ENCODE results near the gene TMEM109.

TMEM109 gene

DNA sequence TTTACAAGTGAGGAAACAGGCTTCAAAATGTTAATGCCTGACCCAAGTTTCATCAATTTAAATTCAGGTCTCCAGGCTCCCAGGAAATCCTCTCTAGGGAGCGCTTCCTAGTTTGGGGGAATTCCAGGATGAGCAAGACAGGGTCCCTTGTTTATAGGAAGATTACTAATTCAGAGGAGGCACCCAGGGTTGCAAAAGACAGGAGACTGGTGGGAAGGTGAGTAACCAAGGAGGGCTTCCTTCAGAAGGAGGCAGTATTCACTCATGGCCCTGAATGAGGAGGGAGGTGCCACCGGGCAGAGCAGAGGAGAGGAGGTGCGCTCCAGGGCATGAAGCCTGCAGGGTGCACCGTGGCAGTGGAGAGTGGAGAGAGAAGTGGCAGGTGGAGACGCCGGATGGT lies 11.9 kb downstream of the TMEM109 start:
- no peak for DNase-seq (ENCODE audit: low read depth in 2 of 2)

DNA sequence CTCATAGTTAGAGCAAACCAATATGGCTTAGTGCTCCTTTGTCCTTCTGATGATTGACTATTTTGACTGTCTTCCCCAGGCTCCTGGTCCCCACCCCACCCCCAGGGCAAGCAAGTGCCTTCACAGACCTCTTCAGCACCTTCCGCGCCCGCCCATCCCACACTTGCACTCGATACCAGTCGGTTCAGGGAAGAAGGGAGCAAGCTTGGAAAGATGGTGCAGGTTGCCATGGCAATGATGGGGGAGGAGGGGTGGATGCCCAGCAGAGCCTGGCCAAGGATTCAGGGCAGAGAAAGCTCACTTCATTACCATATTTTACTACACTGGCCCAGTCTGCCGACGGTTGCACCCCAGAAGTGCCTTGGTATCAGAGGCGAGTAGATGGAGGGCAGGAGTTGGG lies 12.5 kb downstream of the TMEM109 start:
- no peak for DNase-seq (ENCODE audit: low read depth in 2 of 2)

DNA sequence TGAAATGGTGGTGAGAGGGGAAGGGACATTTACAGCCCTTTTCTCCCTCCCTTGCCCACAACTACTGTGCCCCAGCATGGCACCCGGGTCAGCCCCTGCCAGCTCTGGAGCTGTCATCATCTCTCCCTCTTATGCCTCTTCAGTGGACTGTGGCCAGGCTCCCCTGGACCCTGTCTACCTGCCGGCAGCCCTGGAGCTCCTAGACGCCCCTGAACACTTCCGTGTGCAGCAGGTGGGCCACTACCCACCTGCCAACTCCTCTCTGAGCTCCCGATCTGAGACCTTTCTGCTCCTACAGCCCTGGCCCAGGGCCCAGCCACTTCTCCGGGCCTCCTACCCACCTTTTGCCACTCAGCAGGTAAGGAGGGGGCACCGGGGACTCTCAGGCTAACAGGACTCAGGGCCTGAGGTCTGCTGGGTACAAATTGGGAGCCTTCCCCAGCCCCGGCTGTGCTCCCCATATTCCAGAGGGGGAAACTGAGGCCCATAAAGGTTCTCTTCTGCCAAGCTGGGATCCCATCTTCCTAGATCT lies 13.2 kb downstream of the TMEM109 start:
- no peak for DNase-seq (ENCODE audit: low read depth in 2 of 2)

DNA sequence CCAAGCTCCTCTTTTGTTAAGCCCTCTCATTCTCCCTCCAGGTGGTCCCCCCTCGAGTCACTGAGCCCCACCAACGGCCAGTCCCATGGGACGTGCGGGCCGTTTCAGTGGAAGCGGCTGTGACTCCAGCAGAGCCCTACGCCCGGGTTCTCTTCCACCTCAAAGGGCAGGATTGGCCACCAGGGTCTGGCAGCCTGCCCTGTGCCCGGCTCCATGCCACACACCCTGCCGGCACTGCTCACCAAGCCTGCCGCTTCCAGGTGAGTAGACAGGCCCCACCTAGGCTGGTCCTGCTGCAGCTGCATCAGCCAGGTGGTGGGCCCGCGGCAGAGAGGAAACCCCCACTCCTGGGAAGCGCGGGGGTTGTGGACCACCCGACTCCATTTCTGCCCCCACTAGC lies 13.6 kb downstream of the TMEM109 start:
- no peak for DNase-seq (ENCODE audit: low read depth in 2 of 2)

DNA sequence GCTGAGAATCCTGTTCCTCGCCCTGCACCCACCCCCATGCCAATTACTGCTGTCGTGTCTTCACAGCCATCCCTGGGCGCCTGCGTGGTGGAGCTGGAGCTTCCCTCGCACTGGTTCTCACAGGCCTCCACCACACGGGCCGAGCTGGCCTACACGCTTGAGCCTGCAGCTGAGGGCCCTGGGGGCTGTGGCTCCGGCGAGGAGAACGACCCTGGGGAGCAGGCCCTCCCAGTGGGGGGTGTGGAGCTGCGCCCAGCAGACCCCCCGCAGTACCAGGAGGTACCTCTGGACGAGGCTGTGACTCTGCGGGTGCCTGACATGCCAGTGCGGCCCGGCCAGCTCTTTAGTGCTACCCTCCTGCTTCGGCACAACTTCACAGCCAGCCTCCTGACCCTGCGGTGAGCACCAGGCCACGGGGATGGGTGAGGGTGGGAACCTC lies 14.6 kb downstream of the TMEM109 start:
- no peak for DNase-seq (ENCODE audit: low read depth in 2 of 2)

DNA sequence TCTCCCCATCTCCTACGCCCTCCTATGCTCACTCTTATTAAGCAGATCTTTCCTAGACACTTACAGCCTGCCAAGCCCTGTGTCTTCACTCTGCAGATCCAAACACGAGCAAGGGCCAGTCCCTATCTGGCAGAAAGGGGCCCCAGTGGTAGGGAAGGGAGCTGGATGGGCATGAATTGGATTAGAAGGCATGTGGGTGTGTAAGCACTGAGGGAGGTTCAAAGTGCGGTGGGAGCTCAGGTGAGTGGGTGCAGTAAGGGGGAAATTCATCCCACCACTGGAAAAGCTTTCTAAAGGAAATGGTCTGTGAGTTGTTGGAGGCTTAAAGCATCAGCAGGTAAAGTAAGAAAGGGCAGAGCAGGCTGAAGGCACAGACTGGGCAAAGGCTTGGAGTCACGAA lies 15.8 kb downstream of the TMEM109 start:
- no peak for DNase-seq (ENCODE audit: low read depth in 2 of 2)

DNA sequence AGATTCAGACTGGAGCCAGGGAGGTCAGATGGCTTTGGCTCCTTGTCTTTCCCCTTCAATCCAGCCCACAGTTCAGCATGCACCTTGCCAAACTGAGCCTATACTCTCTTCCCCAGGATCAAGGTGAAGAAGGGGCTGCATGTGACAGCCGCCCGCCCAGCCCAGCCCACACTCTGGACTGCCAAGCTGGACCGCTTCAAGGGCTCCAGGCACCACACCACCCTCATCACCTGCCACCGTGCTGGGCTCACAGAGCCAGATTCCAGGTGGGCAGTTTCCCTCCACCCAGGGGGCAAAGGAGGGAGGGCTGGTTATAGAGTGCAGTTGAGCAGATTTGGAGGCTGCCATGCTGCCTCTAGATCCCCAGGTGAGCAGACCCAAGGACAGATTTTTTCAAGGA lies 16.4 kb downstream of the TMEM109 start:
- no peak for DNase-seq (ENCODE audit: low read depth in 2 of 2)

DNA sequence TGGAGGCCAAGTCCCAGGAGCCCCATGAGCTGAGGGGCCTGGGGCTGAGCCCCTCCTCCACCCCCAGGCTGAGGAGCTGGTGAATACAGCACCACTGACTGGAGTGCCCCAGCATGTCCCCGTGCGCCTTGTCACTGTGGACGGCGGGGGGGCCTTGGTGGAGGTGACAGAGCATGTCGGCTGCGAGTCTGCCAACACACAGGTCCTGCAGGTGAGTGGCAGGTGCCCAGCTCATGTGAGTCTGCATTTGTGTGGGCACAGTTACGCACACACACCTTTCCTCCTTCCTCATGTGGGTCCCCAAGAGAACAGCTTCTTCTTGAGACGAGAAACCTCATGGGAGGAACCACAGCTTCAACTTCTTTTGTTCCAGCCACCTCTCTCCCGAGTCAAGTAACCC lies 18.0 kb downstream of the TMEM109 start:
- no peak for DNase-seq (ENCODE audit: low read depth in 2 of 2)

DNA sequence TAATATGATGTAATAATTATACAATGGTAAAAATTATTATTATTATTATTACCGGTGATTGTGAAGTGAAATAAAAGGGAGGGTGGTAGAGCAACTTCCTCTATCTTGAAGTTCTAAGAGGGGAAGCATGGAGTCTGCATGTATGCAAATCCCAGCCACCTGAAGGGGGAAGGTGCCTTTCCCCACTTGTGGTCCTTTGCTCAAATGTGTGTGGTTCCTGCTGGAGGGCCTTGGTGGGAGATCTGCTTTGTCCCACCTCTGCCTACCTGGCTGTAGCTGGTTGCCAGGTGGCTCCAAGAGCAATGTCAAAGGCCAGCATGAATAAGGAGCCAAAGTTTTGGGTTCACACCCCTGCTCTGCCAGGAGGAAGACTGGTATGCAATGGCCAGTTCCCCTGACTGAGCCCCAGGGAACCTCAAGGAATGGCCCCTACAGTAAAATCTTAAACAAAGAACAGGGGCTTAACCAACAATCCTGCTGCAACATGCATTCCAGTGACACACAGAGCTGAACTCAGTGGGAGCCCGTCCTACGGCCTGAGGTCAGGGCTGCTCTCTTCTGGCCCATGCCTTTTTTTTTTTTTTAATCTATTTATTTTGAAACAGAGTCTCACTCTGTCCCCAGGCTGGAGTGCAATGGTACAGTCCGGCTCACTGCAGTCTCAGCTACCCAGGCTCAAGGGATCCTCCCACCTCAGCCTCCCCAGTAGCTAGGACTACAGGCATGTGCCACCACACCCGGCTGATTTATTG lies 18.8 kb downstream of the TMEM109 start:
- DNase-seq (ENCODE audit: low read depth in 2 of 2) = no peak

DNA sequence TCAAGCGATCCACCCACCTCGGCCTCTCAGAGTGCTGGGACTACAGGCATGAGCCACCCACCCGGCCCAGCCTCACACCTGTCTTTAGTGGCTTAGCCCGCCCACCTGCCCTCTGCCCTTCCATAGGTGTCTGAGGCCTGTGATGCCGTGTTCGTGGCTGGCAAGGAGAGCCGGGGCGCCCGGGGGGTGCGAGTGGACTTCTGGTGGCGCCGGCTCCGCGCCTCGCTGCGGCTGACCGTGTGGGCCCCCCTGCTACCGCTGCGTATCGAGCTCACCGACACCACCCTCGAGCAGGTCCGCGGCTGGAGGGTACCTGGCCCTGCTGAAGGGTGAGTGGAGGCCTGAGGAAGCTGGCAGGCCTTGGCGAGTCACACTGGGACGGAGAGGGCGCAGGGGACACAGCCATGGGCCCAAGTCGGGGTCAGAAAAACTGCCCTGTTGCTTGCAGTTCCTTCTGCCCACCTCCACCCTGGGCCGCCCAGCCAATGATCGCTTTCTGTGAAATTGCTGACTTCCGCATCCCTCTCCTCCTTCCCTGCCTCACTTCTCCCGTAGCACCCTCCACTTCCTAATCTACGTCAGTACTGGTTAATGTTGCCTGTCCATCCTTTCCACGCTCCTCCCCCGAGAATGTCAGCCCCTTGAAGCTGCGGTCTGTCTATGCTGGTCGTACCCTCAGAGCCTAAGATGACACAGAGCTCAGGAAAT lies 19.6 kb downstream of the TMEM109 start:
- no peak for DNase-seq (ENCODE audit: low read depth in 2 of 2)

DNA sequence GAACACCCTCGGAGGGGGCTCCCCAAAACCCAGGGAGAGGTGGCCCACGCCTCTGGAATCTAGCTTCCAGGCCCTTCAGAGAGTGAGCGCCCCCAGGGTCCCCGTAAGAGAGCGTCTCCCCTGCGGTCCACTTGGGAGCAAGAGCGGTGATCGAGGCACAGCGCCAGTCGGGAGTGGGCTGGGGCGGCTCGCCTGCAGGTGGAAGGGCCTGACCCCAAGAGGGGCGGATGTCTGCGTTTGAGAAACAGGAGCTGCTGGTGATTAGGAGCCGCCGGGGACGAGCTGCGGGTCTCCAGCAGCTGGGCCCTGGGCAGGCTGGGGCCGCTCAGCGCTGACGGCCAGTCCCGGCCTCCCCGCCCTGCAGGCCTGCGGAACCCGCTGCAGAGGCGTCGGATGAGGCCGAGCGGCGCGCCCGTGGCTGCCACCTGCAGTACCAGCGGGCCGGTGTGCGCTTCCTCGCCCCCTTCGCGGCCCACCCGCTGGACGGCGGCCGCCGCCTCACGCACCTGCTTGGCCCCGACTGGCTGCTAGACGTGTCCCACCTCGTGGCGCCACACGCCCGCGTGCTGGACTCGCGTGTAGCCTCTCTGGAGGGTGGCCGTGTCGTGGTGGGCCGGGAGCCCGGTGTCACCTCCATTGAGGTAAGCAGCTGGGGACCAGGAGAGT lies 20.3 kb downstream of the TMEM109 start:
- no peak for DNase-seq (ENCODE audit: low read depth in 2 of 2)

DNA sequence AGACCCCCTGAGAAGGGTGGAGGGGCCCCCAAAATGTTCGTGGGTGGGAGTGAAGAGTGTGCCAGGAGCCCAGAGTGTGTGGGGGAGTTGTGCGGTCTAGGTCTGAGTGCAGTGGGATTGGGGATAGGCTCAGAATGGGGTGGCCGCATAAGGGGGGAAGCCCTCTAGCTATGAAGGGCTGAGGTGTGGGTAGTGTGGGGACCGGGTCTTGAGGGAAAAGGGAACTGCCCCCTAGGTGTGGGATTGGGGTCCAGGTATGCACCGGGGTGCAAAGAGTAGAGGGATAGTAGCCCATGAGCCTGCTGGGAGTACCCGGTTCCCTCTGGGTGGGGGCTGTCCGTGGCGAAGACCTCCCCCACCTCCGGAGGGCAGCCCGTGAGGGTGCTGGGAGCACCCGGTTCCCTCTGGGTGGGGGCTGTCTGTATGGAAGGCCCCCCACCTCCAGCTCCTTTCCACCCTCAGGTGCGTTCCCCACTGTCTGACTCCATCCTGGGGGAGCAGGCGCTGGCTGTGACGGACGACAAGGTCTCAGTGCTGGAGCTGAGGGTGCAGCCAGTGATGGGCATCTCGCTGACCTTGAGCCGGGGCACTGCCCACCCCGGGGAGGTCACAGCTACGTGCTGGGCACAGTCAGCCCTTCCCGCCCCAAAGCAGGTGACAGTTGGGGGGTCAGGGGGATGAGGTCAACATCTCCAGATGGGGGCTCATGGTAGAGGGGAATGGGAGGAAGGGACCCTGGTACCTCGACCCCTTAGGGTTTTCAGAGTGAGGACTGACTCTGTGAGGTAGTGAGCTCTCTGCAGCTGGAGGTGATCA lies 21.0 kb downstream of the TMEM109 start:
- DNase-seq (ENCODE audit: low read depth in 2 of 2) = no peak

DNA sequence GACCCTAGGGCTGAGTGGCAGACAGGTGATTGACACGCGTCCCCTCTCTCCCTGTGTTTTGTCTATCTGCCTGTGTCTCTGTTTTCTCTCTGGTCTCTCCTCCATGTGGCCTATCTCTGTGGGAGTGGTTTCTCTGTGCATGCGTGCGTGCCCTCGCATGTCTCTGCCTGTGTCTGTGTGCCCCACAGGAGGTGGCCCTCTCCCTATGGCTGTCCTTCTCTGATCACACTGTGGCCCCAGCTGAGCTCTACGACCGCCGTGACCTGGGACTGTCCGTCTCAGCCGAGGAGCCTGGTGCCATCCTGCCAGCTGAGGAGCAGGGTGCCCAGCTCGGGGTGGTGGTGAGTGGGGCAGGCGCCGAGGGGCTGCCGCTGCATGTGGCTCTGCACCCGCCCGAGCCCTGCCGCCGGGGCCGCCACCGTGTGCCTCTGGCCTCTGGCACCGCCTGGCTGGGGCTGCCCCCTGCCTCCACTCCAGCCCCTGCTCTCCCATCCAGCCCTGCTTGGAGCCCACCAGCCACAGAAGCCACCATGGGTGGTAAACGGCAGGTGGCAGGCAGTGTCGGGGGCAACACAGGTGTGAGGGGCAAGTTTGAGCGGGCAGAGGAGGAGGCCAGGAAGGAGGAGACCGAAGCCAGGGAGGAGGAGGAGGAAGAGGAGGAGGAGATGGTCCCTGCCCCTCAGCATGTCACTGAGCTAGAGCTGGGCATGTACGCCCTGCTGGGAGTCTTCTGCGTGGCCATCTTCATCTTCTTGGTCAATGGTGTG lies 21.9 kb downstream of the TMEM109 start:
- no peak for DNase-seq (ENCODE audit: low read depth in 2 of 2)

DNA sequence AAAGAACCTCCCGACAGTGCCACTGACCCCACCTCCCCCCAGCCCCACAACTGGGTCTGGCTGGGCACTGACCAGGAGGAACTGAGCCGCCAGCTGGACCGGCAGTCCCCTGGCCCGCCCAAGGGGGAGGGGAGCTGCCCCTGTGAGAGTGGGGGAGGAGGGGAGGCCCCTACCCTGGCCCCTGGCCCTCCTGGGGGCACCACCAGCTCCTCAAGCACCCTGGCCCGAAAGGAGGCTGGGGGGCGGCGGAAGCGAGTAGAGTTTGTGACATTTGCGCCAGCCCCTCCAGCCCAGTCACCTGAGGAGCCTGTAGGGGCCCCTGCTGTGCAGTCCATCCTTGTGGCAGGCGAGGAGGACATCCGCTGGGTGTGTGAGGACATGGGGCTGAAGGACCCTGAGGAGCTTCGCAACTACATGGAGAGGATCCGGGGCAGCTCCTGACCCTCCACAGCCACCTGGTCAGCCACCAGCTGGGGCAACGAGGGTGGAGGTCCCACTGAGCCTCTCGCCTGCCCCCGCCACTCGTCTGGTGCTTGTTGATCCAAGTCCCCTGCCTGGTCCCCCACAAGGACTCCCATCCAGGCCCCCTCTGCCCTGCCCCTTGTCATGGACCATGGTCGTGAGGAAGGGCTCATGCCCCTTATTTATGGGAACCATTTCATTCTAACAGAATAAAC lies 22.6 kb downstream of the TMEM109 start:
- DNase-seq (ENCODE audit: low read depth in 2 of 2) = no peak

DNA sequence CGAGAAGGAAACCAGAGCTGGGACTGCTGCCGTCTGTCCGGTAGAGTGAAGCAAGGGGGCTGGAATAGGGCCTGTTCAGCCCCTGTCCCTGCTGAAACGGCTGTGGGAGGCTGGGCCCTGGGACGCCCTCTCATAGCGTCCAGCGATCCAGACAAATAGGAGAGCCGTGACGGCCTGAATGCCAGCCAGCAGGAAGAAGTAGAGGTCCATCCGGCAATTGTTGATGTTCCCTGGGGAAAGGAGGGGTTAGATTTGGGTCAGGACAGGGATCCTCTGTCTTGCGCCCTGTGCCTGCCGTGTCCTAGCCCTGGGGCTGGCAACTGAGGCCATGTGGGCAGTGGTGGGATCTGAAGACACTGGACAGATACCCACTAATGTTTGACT lies 23.2 kb downstream of the TMEM109 start:
- no peak for DNase-seq (ENCODE audit: low read depth in 2 of 2)

DNA sequence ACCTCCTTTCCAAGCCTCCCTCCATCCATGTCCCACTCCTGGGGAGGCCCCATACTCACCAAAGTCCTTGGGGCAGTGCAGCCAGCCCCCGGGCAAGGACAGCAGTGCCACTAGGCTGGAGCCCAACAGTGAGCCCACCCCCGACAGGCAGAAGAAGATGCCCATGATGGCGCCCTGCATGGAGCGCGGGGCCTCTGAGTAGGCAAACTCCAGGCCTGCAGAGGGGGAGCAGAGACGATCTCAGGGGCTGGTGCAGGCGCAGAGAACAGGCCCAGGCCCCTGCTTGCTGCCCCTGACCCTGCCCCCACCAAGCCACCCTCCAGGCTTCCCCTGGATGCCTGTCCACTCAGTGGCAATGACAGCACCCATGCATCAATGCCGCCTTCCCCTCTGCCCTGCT lies 23.9 kb downstream of the TMEM109 start:
- no peak for DNase-seq (ENCODE audit: low read depth in 2 of 2)

DNA sequence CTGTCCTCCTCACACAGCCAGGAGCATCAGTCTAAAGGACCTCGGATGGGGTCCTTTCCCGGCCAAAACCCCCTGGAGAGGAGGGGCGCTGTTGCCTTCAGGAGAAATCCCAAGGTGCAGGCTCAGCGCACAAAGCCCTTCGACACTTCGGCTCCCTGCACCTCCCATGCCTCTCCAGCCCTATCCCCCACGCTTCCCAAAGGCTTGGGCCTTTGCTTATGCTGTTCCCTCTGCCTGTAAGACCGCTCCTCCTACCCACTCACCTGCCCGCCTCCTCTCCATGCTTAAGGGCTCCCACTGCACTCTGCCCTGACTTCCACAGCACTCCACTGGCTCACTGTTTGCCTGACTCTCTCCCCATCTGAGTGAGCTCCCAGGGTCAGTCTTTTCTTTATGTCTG lies 24.5 kb downstream of the TMEM109 start:
- no peak for DNase-seq (ENCODE audit: low read depth in 2 of 2)

DNA sequence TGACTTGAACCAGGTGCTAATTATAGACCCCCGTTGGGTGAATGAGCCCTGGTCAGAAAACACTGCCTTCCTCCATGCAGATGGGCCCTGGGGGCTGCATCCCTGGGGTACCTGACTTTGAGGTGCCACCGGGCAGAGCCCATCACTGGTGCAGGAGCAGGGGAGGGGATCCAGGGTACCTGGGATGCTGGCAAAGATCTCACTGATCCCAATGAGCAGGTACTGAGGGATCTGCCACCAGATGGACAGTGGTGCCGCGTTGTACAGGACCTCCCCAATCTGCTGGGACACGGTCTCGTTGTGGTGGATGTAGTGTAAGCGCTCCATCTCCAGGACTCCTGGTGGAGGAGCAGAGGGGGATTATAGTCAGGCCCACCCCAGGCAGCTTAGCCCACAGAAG lies 25.3 kb downstream of the TMEM109 start:
- no peak for DNase-seq (ENCODE audit: low read depth in 2 of 2)

DNA sequence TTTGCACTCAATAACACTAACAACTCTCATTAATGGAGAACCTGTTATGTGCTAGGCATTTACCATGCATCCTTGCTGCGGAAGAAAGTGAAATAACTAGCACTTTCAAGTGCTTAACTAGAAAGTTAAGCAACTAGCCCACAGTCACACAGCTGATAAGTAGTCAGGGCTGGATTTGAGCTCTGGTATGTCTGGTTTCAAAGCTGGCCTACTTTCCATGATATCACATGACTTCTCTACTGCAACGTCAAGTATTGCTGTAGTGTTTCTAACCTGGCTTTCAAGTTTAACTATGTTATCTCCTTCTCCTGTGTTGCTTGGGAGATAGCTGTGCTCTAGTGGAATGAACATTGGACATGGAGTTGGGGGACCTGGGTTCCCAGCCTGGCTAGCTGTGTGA lies 25.9 kb downstream of the TMEM109 start:
- no peak for DNase-seq (ENCODE audit: low read depth in 2 of 2)

DNA sequence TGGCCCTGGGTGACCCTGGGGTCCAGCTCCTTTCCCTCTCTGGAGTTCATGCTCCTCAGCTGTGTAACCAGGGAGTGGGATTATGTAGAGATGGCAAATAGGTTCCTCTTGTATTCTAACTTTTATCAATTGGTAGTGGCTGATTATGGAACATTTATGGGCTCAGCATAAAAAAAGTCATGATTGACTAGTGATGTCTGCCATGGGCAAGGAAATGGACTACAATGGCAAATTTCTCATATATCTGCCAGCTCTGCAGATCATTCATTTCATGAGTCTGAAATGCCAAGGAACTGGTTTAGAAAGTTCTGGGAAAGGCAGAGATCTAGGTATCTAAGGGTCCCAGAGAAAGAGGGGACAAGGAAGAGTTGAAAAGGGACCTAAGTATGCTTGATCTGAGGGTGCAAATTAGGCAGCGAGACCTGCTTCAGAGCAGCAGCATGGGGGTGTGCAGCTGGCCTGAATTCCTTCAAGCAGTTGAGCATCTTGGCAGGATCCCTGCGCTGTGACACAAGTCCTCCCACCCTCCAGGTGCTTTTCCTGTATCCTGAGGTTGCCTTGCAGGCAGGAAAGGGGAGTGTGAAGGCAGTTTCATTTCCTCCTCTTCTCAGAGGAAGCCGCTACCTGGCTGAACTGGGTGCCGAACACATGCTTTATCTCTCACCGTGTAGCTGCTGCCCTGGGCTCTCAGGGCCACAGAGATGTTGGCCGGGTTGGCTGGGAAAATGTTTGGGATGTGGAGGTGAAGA lies 27.6 kb downstream of the TMEM109 start:
- no peak for DNase-seq (ENCODE audit: low read depth in 2 of 2)
